ENCODE measurements around the gene MRPL32.

MRPL32 gene

GRCh38 chr7:42925630-42926029 is 6.5 kb upstream of the MRPL32 start:
- TF ChIP-seq, protein P1, sequence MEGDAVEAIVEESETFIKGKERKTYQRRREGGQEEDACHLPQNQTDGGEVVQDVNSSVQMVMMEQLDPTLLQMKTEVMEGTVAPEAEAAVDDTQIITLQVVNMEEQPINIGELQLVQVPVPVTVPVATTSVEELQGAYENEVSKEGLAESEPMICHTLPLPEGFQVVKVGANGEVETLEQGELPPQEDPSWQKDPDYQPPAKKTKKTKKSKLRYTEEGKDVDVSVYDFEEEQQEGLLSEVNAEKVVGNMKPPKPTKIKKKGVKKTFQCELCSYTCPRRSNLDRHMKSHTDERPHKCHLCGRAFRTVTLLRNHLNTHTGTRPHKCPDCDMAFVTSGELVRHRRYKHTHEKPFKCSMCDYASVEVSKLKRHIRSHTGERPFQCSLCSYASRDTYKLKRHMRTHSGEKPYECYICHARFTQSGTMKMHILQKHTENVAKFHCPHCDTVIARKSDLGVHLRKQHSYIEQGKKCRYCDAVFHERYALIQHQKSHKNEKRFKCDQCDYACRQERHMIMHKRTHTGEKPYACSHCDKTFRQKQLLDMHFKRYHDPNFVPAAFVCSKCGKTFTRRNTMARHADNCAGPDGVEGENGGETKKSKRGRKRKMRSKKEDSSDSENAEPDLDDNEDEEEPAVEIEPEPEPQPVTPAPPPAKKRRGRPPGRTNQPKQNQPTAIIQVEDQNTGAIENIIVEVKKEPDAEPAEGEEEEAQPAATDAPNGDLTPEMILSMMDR (IDR thresholded peaks at IDR 0.05; ENCODE audit: borderline replicate concordance, control extremely low read depth, extremely low read depth, insufficient read depth, missing control alignments), result no peak
- in situ Hi-C loops (cut with MboI; ENCODE audit: low sequenced_read_pairs, unreplicated experiment), result loop anchor here (25.0 kb wide), 2 partner anchors 512 to 912 kb away; no protein-coding TSS in a partner anchor
- no peak for DNase-seq (ENCODE audit: low spot score)

DNA sequence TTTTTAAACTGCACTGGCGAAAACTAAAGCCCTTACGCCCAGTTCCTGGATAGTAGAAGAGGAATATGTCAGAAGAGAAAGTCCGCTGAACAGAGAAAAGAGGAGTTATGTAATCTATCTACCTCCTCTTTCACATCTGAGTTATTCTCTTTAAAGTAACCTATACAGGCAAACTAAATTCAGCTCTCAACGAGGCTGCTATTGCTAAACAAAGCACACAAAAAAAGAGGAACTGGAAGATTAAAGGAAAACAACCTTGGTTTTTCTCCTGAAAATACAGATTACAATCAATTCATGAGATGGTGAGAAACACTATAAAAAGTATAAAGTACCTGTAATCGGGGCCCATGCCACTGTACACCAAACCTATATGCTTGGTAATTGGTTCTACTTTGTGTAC is 6.0 kb upstream of the MRPL32 start:
- DNase-seq (ENCODE audit: low spot score), result no peak
- in situ Hi-C loops (cut with MboI; ENCODE audit: low sequenced_read_pairs, unreplicated experiment), result loop anchor here (25.0 kb wide), 2 partner anchors 511 to 911 kb away; no protein-coding TSS in a partner anchor
- TF ChIP-seq, protein P1 (IDR thresholded peaks at IDR 0.05; ENCODE audit: borderline replicate concordance, control extremely low read depth, extremely low read depth, insufficient read depth, missing control alignments), result no peak

GRCh38 chr7:42928754-42929153 is 3.4 kb upstream of the MRPL32 start:
- TF ChIP-seq, protein P1 (IDR thresholded peaks at IDR 0.05; ENCODE audit: borderline replicate concordance, control extremely low read depth, extremely low read depth, insufficient read depth, missing control alignments), result no peak
- no peak for DNase-seq (ENCODE audit: low spot score)
- in situ Hi-C loops (cut with MboI; ENCODE audit: low sequenced_read_pairs, unreplicated experiment), result loop anchor here (25.0 kb wide), 2 partner anchors 509 to 909 kb away; no protein-coding TSS in a partner anchor

DNA sequence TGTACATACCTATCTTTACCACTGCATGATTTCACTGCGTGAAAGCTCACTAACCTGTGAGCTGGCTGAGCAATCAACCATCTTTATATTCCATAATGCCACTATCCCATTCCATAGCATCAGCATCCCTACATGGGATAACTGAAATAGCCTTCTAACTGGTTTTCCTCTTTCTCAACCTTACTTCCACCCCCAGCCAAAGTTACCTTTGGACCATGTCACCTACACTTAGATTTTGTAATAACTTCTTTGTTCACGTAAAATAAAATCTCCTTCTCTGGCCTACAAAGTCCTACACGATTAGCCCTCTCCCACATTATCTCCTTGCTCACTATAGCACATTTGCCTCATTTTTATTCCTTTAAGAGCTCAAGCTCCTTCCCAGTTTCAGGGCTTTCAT is 2.7 kb upstream of the MRPL32 start:
- in situ Hi-C loops (cut with MboI; ENCODE audit: low sequenced_read_pairs, unreplicated experiment), result loop anchor here (25.0 kb wide), 2 partner anchors 508 to 908 kb away; no protein-coding TSS in a partner anchor
- no peak for DNase-seq (ENCODE audit: low spot score)
- TF ChIP-seq, protein P1 (IDR thresholded peaks at IDR 0.05; ENCODE audit: borderline replicate concordance, control extremely low read depth, extremely low read depth, insufficient read depth, missing control alignments), result no peak

GRCh38 chr7:42930889-42931288 is 1.3 kb upstream of the MRPL32 start:
- no peak for DNase-seq (ENCODE audit: low spot score)
- in situ Hi-C loops (cut with MboI; ENCODE audit: low sequenced_read_pairs, unreplicated experiment), result loop anchor here (25.0 kb wide), 2 partner anchors 506 to 906 kb away; no protein-coding TSS in a partner anchor
- TF ChIP-seq, protein P1 (IDR thresholded peaks at IDR 0.05; ENCODE audit: borderline replicate concordance, control extremely low read depth, extremely low read depth, insufficient read depth, missing control alignments), result no peak

DNA sequence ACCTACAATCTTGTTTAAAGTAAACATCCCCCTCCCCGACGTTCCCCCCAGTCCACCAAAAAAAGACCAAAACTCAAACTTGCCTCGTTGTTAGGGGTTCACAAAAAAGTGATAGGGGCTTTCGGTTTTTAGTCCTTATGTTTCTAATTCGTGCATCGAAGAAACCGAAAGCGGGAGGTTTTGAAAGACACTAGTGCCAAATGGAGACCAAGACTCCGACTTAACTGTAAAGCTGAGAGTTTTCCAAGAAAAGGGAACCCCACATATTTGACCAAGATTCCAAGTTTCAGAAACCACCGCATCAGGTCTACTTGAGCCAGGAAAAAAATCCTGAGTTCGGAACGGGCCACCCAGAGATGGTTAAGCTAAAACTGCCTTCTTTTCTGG is 736 bp upstream of the MRPL32 start:
- in situ Hi-C loops (cut with MboI; ENCODE audit: low sequenced_read_pairs, unreplicated experiment), result loop anchor here (25.0 kb wide), 2 partner anchors 506 to 906 kb away; no protein-coding TSS in a partner anchor
- no peak for DNase-seq (ENCODE audit: low spot score)

More for the DNA sequence above, 736 bp upstream of the MRPL32 start:
- TF ChIP-seq, protein P1 (IDR thresholded peaks at IDR 0.05; ENCODE audit: borderline replicate concordance, control extremely low read depth, extremely low read depth, insufficient read depth, missing control alignments), result no peak
